ENCODE measurements around the gene HS6ST1. TPM values are rescaled to one million over a fixed set of nuclear protein-coding genes. Genes with fewer than 3 reads are reported as not detected.
A peak's percentile ranks its signal among the peaks of the same experiment; 100 is the strongest.

The HS6ST1 gene
- total RNA-seq, 2 experiments from 2014 or later, result 13.6 to 17.6 TPM

DNA sequence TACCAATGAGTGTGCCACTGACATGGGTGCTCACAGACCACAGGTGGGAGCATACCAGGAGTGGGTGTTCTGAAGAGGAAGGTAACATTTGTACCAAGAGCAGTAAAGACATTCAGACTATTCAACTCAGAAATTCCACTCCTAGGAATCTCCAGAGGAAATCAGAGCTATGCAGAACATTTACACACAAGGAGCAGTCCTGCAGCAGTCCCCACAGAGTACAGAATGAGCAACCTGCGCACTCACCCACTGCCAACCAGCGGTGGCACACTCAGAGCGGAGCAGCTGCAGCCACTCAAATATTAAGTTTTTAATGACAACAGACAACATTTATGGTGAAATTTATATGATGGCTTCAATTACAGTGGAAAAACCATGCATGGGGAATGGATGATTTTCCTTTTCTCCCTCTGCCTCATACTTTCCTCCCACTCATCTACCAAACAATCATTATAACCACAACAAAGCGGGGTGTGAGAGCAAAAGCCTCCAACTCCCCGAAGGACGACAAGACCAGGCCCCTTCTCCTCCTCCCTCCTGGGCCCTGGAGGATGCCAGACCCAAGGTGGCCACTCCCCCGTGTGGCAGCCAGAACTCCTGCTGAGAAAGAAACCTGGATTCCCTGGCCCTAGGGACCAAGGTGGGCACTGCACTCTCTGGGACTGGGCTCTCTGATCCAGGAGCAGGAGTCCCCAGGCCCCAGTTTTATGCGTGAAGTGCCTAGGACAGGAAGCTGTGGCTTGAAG, 5.4 kb downstream of the HS6ST1 start:
- no peaks in the 10 kb centered on the region; the same call in 1 of the 2 replicates for H3K79me2 ChIP-seq (ENCODE audit: insufficient read depth, low read depth, low read length)
- no peaks in the 10 kb centered on the region for H3K9me2 ChIP-seq (ENCODE audit: insufficient read depth, low read length)
- no peaks in the 10 kb centered on the region for H3K36me3 ChIP-seq (ENCODE audit: insufficient read depth, low read length)
- no peak overlapping the region for H2AFZ ChIP-seq (ENCODE audit: low read length)
- POLR2A ChIA-PET, result no interaction called here
- DNase-seq (ENCODE audit: low spot score), result no peak
- H3K4me2 ChIP-seq (ENCODE audit: low read length), result no peak overlapping the region
- no peak overlapping the region for H3K4me3 ChIP-seq (ENCODE audit: low read depth, low read length, poor library complexity, severe bottlenecking)
- H3K4me1 ChIP-seq (ENCODE audit: insufficient read depth, low read length, poor library complexity, severe bottlenecking), result peaks cover 16% of the 10 kb centered on the region
- intact Hi-C loops (cut with micrococcal nuclease; ENCODE audit: unreplicated experiment), result no loop called here
- TF ChIP-seq CTCF (conservative IDR thresholded peaks at IDR 0.05; ENCODE audit: low read length) (peak; percentile 21; the same call in 1 of the 2 replicates), EZH2phosphoT487 (IDR thresholded peaks at IDR 0.05; ENCODE audit: borderline replicate concordance, low read depth, low read length) (no peak)
- H3K27ac ChIP-seq (ENCODE audit: low read depth, low read length, poor library complexity, severe bottlenecking), result no peak overlapping the region
- no TSS peak for BruUV-seq (replicated peaks)
- no peaks in the 10 kb centered on the region for H3K9me3 ChIP-seq (ENCODE audit: low read length)
- CTCF ChIA-PET (ENCODE audit: unreplicated experiment), result no interaction called here
- peaks cover 29% of the 10 kb centered on the region; the same call in 1 of the 2 replicates for H4K20me1 ChIP-seq (ENCODE audit: insufficient read depth, low read length)

DNA sequence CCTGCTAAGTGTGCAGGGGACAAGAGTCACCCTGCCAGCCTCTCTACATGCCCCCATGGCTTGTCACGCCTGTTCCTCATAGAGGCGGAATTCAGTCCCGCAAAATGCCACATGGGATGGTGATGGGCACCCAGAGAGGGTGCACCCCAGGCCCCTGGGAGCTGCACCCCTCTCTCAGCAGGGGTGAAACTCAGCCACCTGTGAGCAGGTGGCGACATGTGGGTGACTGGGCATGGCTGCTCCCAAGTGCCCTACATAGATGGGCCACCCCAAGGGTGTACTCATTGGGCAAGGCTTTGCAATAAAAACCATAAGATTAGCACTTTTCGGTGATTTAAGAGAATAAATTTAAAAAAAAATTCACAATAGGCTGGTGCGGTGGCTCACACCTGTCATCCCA, 6.3 kb downstream of the HS6ST1 start:
- Histone ChIP-seq H3K9me3 (ENCODE audit: low read length) (no peaks in the 10 kb centered on the region), H3K9me2 (ENCODE audit: insufficient read depth, low read length) (no peaks in the 10 kb centered on the region), H3K27ac (ENCODE audit: low read depth, low read length, poor library complexity, severe bottlenecking) (no peak overlapping the region), H2AFZ (ENCODE audit: low read length) (no peak overlapping the region), H3K4me2 (ENCODE audit: low read length) (no peak overlapping the region), H3K36me3 (ENCODE audit: insufficient read depth, low read length) (no peaks in the 10 kb centered on the region), H3K4me3 (ENCODE audit: low read depth, low read length, poor library complexity, severe bottlenecking) (no peak overlapping the region), H3K79me2 (ENCODE audit: insufficient read depth, low read depth, low read length) (no peaks in the 10 kb centered on the region; the same call in 1 of the 2 replicates), H3K4me1 (ENCODE audit: insufficient read depth, low read length, poor library complexity, severe bottlenecking) (peaks cover 16% of the 10 kb centered on the region), H4K20me1 (ENCODE audit: insufficient read depth, low read length) (peaks cover 29% of the 10 kb centered on the region; the same call in 1 of the 2 replicates)
- ChIA-PET POLR2A (no interaction called here), CTCF (ENCODE audit: unreplicated experiment) (no interaction called here)
- DNase-seq (ENCODE audit: low spot score), result no peak
- intact Hi-C loops (cut with micrococcal nuclease; ENCODE audit: unreplicated experiment), result no loop called here
- BruUV-seq (replicated peaks), result no TSS peak
- TF ChIP-seq CTCF (conservative IDR thresholded peaks at IDR 0.05; ENCODE audit: low read length) (no peak), EZH2phosphoT487 (IDR thresholded peaks at IDR 0.05; ENCODE audit: borderline replicate concordance, low read depth, low read length) (no peak)

DNA sequence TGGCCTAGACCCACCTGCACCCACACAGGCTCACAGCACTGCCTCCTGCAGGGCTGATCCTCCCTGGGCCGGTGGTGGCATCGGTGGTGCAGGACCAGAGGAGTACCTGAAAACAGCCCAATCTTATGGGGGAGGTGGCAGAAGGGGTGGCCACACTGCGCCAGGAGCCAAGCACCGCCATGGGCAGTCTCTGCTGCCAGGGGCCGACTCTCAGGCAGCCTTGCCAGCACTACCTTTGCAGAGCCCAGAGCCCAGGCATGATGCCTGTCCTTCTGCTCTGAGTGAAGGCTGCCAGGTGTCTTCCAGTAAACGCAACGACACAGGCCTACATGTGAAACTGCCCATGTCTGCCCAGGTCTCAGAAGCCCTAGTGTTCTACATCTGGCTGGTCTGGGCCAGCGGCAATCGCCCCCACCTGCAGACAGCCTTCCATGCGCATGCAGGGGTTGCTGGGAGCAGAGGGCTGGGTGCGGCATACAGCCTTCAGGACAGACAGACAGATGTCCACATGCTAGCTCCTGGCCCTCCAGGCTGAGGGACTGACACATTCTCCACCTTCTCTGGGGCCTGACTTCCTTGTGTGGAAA, 6.8 kb downstream of the HS6ST1 start:
- Histone ChIP-seq H3K4me1 (ENCODE audit: insufficient read depth, low read length, poor library complexity, severe bottlenecking) (peaks cover 11% of the 10 kb centered on the region), H3K27ac (ENCODE audit: low read depth, low read length, poor library complexity, severe bottlenecking) (no peak overlapping the region), H3K4me2 (ENCODE audit: low read length) (no peak overlapping the region), H3K36me3 (ENCODE audit: insufficient read depth, low read length) (no peaks in the 10 kb centered on the region), H4K20me1 (ENCODE audit: insufficient read depth, low read length) (peaks cover 24% of the 10 kb centered on the region; the same call in 1 of the 2 replicates), H3K9me2 (ENCODE audit: insufficient read depth, low read length) (no peaks in the 10 kb centered on the region), H3K9me3 (ENCODE audit: low read length) (no peaks in the 10 kb centered on the region), H2AFZ (ENCODE audit: low read length) (no peak overlapping the region), H3K4me3 (ENCODE audit: low read depth, low read length, poor library complexity, severe bottlenecking) (no peak overlapping the region), H3K79me2 (ENCODE audit: insufficient read depth, low read depth, low read length) (no peaks in the 10 kb centered on the region; the same call in 1 of the 2 replicates)
- ChIA-PET POLR2A (no interaction called here), CTCF (ENCODE audit: unreplicated experiment) (no interaction called here)
- intact Hi-C loops (cut with micrococcal nuclease; ENCODE audit: unreplicated experiment), result no loop called here
- BruUV-seq (replicated peaks), result no TSS peak
- DNase-seq (ENCODE audit: low spot score), result no peak
- TF ChIP-seq CTCF (conservative IDR thresholded peaks at IDR 0.05; ENCODE audit: low read length) (no peak), EZH2phosphoT487 (IDR thresholded peaks at IDR 0.05; ENCODE audit: borderline replicate concordance, low read depth, low read length) (no peak)
